ENCODE measurements around the gene TNFSF10. TPM values are rescaled to one million over a fixed set of nuclear protein-coding genes. Genes with fewer than 3 reads are reported as not detected.
A peak's percentile ranks its signal among the peaks of the same experiment; 100 is the strongest.

Gene TNFSF10
- total RNA-seq, 5 donors from 2014 or later (not counting 1 experiment from before 2014, with no cell fraction given), result 22.3 to 49.7 (median 35.8) TPM

DNA sequence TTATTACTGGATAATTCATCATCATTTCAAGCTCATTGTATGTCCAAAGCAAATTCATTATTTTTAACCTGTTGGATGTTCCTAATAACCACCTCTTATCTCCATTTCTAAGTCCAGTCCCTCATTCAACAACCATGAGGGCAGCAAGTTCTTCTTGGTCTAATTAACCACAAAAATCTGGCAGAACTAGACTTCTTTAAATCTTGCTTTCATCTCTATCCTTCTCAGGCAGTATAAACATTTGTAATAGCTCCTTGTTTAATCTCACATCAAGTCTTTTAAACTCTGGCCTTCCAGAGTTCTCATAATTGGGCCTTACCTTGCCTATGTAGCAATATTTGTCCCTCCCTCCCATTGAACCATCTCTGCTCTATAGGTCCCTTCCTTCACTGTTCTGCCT is 57.9 kb downstream of the TNFSF10 start:
- H3K4me3 Mint-ChIP-seq, result no peak overlapping the region

DNA sequence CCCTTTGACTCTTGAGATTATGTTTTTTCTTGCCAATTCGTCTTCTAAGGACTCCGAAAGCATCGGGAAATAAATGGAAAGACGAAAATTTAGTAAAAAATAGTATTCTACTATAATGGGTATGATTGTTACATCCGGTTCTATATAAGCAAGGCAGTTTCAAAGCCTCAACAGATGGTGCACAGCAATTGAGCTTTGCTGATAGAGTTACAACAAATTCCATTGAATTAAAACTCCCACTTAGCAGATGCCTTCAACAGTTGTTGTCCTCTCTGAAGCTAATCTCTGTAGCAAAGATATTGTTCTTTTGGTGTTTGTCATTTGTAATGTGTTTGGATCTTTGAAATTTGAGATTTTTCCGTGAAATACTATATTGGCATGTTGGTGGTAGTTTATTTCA is 58.9 kb downstream of the TNFSF10 start:
- Histone ChIP-seq H3K4me3 (ENCODE audit: control insufficient read depth in 1 of 2, extremely low read depth in 1 of 2, low read length in 1 of 2) (no peak overlapping the region), H3K4me1 (ENCODE audit: control insufficient read depth in 1 of 2, extremely low read depth in 1 of 2, insufficient read depth in 2 of 2, low read length in 2 of 2) (no peaks in the 10 kb centered on the region), H3K9me3 (no peaks in the 10 kb centered on the region), H3K36me3 (ENCODE audit: control insufficient read depth in 2 of 2, extremely low read depth in 1 of 2, insufficient read depth in 1 of 2, low read length in 1 of 2) (no peaks in the 10 kb centered on the region), H3K27me3 (replicated peaks in 1 of 2; ENCODE audit: control insufficient read depth in 2 of 2, extremely low read depth in 1 of 2, insufficient read depth in 2 of 2, low read length in 1 of 2) (peaks cover 0 to 6% of the 10 kb centered on the region in 2 experiments), H3K27ac (ENCODE audit: low read length) (no peak overlapping the region)
- ChIA-PET POLR2A (no interaction called here), CTCF (interaction anchor here in 1 of 2 donors (1.0 to 1.4 kb wide), 2 partner anchors 25 to 134 kb away, joined by 3 read pairs; no protein-coding TSS in a partner anchor)
- Mint-ChIP-seq H3K27me3 (peaks cover 11 to 16% of the 10 kb centered on the region in 2 donors), H3K9me3 (no peaks in the 10 kb centered on the region), H3K4me1 (no peaks in the 10 kb centered on the region), H3K36me3 (no peaks in the 10 kb centered on the region), H3K27ac (no peak overlapping the region), H3K4me3 (no peak overlapping the region)
- no peak for DNase-seq
- whole genome bisulfite sequencing (ENCODE audit: insufficient coverage), result no CpG with 5 or more reads among the region's 6 CpGs
- no peak for ATAC-seq (replicated peaks in 1 of 4)

More for the DNA sequence above, 57.9 kb downstream of the TNFSF10 start:
- ChIA-PET POLR2A (no interaction called here), CTCF (interaction anchor here (0.6 to 1.4 kb wide), 4 partner anchors 25 to 202 kb away, joined by 3 to 6 read pairs (median 4); no protein-coding TSS in a partner anchor)
- Mint-ChIP-seq H3K27me3 (peaks cover 11 to 16% of the 10 kb centered on the region in 2 donors), H3K27ac (no peak overlapping the region), H3K36me3 (no peaks in the 10 kb centered on the region), H3K4me1 (no peaks in the 10 kb centered on the region), H3K9me3 (no peaks in the 10 kb centered on the region)
- H3K4me3 ChIP-seq (ENCODE audit: control insufficient read depth in 1 of 2, extremely low read depth in 1 of 2, low read length in 1 of 2), result no peak overlapping the region
- H3K27ac ChIP-seq (ENCODE audit: low read length), result no peak overlapping the region
- no peaks in the 10 kb centered on the region for H3K36me3 ChIP-seq (ENCODE audit: control insufficient read depth in 2 of 2, extremely low read depth in 1 of 2, insufficient read depth in 1 of 2, low read length in 1 of 2)
- H3K4me1 ChIP-seq (ENCODE audit: control insufficient read depth in 1 of 2, extremely low read depth in 1 of 2, insufficient read depth in 2 of 2, low read length in 2 of 2), result no peaks in the 10 kb centered on the region
- no peak for ATAC-seq (replicated peaks in 1 of 4)
- no peaks in the 10 kb centered on the region for H3K9me3 ChIP-seq
- H3K27me3 ChIP-seq (replicated peaks in 1 of 2; ENCODE audit: control insufficient read depth in 2 of 2, extremely low read depth in 1 of 2, insufficient read depth in 2 of 2, low read length in 1 of 2), result peaks cover 0 to 9% of the 10 kb centered on the region in 2 experiments
- DNase-seq, result no peak

DNA sequence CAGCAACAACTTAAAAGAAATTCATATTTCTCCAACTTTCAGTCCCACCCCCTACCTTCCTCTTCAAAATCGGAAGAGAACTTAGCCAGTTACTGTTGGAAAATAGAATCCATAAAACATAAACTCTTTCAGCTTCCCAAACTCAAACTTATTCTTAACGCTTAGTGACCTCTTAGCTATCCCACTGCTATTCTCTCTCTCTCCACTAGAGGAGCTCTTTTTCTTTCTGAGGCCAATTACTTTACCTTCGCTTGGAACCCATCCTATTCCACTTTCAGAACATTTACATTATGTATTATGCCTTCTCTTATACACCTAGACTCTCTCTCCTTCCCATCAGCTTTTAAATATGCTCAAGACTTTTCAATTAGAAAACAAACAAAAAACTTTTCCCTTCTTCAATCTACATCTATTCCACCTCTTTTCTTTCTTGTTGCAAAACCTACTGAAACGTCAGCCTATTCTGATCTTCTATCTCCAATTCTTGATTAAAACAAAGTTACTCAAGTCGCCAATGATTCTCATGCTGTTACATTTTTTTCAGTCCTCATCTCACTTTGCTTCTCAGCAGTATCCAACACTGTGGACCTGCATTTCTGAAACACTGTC is 61.6 kb downstream of the TNFSF10 start:
- Mint-ChIP-seq H3K27me3 (peaks cover 2% of the 10 kb centered on the region in 2 donors), H3K9me3 (no peaks in the 10 kb centered on the region), H3K36me3 (no peaks in the 10 kb centered on the region), H3K4me3 (no peak overlapping the region), H3K27ac (no peak overlapping the region), H3K4me1 (no peaks in the 10 kb centered on the region)
- DNase-seq, result peak in 1 of 35 experiments; percentile 54
- peak in 2 of 4 experiments; percentile 39 to 63 for ATAC-seq (replicated peaks in 1 of 4)
- no peaks in the 10 kb centered on the region for H3K9me3 ChIP-seq
- ChIA-PET CTCF (interaction anchor here (0.6 to 2.0 kb wide), 22 partner anchors 9 to 1299 kb away, joined by 3 to 24 read pairs (median 4); no protein-coding TSS in a partner anchor), POLR2A (interaction anchor here (0.6 to 0.7 kb wide), 4 partner anchors 9 to 1465 kb away, joined by 3 to 4 read pairs (median 3); no protein-coding TSS in a partner anchor)
- H3K36me3 ChIP-seq (ENCODE audit: control insufficient read depth in 2 of 2, extremely low read depth in 1 of 2, insufficient read depth in 1 of 2, low read length in 1 of 2), result no peaks in the 10 kb centered on the region
- H3K4me3 ChIP-seq (ENCODE audit: control insufficient read depth in 1 of 2, extremely low read depth in 1 of 2, low read length in 1 of 2), result no peak overlapping the region
- 52% methylated on average over 5 of the region's 5 CpGs for WGBS (ENCODE audit: insufficient coverage)
- no peak overlapping the region for H3K27ac ChIP-seq (ENCODE audit: low read length)
- H3K27me3 ChIP-seq (replicated peaks in 1 of 2; ENCODE audit: control insufficient read depth in 2 of 2, extremely low read depth in 1 of 2, insufficient read depth in 2 of 2, low read length in 1 of 2), result peaks cover 0 to 2% of the 10 kb centered on the region in 2 experiments
- H3K4me1 ChIP-seq (ENCODE audit: control insufficient read depth in 1 of 2, extremely low read depth in 1 of 2, insufficient read depth in 2 of 2, low read length in 2 of 2), result no peaks in the 10 kb centered on the region

DNA sequence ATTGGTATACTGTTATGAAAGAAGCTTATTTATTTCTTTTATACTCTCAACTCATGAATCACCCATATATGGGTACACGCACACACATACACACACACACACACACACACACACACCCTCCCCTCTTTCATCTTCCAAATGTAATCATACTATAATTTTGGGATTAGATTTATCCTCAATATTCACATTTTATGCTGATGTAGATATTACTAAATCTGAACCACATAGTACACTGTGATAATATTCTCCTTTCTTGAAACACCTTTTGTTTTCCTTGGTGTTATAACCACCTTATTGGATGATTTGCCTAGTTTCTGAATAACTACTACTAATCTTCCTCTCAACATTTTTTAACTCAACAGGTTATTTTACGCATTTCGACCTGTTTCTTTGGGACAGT is 66.8 kb downstream of the TNFSF10 start:
- H3K27ac Mint-ChIP-seq, result no peak overlapping the region
- CTCF ChIA-PET, result interaction anchor here (0.6 to 0.7 kb wide), 4 partner anchors 31 to 265 kb away, joined by 3 to 5 read pairs (median 4); no protein-coding TSS in a partner anchor
- 100% methylated on average over 1 of the region's 3 CpGs for WGBS (ENCODE audit: insufficient coverage)

More for the DNA sequence above, 66.8 kb downstream of the TNFSF10 start:
- no peaks in the 10 kb centered on the region for H3K36me3 ChIP-seq (ENCODE audit: control insufficient read depth in 2 of 2, extremely low read depth in 1 of 2, insufficient read depth in 1 of 2, low read length in 1 of 2)
- DNase-seq, result no peak
- no peaks in the 10 kb centered on the region for H3K9me3 ChIP-seq
- no peak overlapping the region for H3K27ac ChIP-seq (ENCODE audit: low read length)
- Mint-ChIP-seq H3K4me3 (no peak overlapping the region), H3K36me3 (no peaks in the 10 kb centered on the region), H3K4me1 (no peaks in the 10 kb centered on the region), H3K27me3 (peaks cover 20 to 25% of the 10 kb centered on the region in 2 donors), H3K9me3 (no peaks in the 10 kb centered on the region)
- H3K4me3 ChIP-seq (ENCODE audit: control insufficient read depth in 1 of 2, extremely low read depth in 1 of 2, low read length in 1 of 2), result no peak overlapping the region
- POLR2A ChIA-PET, result no interaction called here
- no peak for ATAC-seq (replicated peaks in 1 of 4)
- H3K27me3 ChIP-seq (replicated peaks in 1 of 2; ENCODE audit: control insufficient read depth in 2 of 2, extremely low read depth in 1 of 2, insufficient read depth in 2 of 2, low read length in 1 of 2), result peaks cover 2 to 4% of the 10 kb centered on the region in 2 experiments
- no peaks in the 10 kb centered on the region for H3K4me1 ChIP-seq (ENCODE audit: control insufficient read depth in 1 of 2, extremely low read depth in 1 of 2, insufficient read depth in 2 of 2, low read length in 2 of 2)

Other genes with a start within 250 kb of the TNFSF10 start
- not detected for gene GHSR, start 75.0 kb downstream of the TNFSF10 start, total RNA-seq
- 1 to 10 TPM; 2.4 to 3.8 (median 3.5) TPM for gene NCEH1, start 187.6 kb upstream of the TNFSF10 start, total RNA-seq
- gene ECT2, start 227.3 kb upstream of the TNFSF10 start, total RNA-seq, result 1 to 10 TPM; 1.7 to 3.1 (median 2.3) TPM

Measured in T-cell (primary cell).